Measurements from ENCODE around the gene MIB1. TPM values are rescaled to one million over a fixed set of nuclear protein-coding genes. Genes with fewer than 3 reads are reported as not detected.

Gene MIB1
- total RNA-seq, 2 experiments from 2014 or later = 13.6 to 15.3 TPM

DNA sequence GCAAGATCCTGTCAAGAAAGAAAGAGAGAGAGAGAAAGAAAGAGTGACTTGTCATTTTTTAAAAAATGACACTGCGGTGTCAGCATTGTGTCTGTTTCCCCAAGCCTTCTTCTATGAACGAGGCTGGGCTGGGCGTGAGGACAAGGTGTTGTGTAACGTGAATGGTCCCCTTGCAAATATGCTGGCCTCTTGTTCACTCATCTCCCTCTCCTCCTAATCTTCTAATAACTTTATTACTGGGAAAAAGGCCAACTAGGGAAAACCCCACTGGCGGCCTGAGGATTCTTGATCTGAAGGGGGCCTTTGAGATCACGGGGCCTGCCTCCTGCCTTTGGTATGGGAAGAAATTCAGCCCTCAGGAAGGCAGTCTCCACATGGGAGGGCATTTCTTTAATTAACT lies 163.1 kb downstream of the MIB1 start:
- TF ChIP-seq, protein P1, sequence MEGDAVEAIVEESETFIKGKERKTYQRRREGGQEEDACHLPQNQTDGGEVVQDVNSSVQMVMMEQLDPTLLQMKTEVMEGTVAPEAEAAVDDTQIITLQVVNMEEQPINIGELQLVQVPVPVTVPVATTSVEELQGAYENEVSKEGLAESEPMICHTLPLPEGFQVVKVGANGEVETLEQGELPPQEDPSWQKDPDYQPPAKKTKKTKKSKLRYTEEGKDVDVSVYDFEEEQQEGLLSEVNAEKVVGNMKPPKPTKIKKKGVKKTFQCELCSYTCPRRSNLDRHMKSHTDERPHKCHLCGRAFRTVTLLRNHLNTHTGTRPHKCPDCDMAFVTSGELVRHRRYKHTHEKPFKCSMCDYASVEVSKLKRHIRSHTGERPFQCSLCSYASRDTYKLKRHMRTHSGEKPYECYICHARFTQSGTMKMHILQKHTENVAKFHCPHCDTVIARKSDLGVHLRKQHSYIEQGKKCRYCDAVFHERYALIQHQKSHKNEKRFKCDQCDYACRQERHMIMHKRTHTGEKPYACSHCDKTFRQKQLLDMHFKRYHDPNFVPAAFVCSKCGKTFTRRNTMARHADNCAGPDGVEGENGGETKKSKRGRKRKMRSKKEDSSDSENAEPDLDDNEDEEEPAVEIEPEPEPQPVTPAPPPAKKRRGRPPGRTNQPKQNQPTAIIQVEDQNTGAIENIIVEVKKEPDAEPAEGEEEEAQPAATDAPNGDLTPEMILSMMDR (IDR thresholded peaks at IDR 0.05) = no peak
- Histone ChIP-seq H3K27me3 (ENCODE audit: control insufficient read depth in 1 of 2, insufficient read depth in 2 of 2, low read length in 2 of 2) (peaks cover 0 to 6% of the 10 kb centered on the region in 2 experiments), H3K4me1 (ENCODE audit: insufficient read depth, low read length) (no peaks in the 10 kb centered on the region), H3K4me3 (ENCODE audit: low read length) (no peak overlapping the region), H3K36me3 (ENCODE audit: insufficient read depth, low read length) (no peaks in the 10 kb centered on the region), H3K27ac (ENCODE audit: low read depth in 1 of 2, low read length in 2 of 2) (no peak overlapping the region), H3K9me3 (ENCODE audit: control insufficient read depth in 1 of 2, insufficient read depth in 1 of 2, low read length in 2 of 2) (no peaks in the 10 kb centered on the region)
- H3K4me1 Mint-ChIP-seq (ENCODE audit: low read depth) = no peaks in the 10 kb centered on the region
- no peaks in the 10 kb centered on the region for H3K36me3 Mint-ChIP-seq (ENCODE audit: low read depth)
- POLR2A ChIA-PET = no interaction called here
- peaks cover 32% of the 10 kb centered on the region for H3K27me3 Mint-ChIP-seq
- H3K27ac Mint-ChIP-seq = no peak overlapping the region
- H3K4me3 Mint-ChIP-seq = no peak overlapping the region
- ATAC-seq (ENCODE audit: poor library complexity) (no peak), DNase-seq (no peak)
- intact Hi-C loops (cut with DNase I, micrococcal nuclease) = no loop called here
- CTCF ChIA-PET = no interaction called here
- no peaks in the 10 kb centered on the region for H3K9me3 Mint-ChIP-seq

DNA sequence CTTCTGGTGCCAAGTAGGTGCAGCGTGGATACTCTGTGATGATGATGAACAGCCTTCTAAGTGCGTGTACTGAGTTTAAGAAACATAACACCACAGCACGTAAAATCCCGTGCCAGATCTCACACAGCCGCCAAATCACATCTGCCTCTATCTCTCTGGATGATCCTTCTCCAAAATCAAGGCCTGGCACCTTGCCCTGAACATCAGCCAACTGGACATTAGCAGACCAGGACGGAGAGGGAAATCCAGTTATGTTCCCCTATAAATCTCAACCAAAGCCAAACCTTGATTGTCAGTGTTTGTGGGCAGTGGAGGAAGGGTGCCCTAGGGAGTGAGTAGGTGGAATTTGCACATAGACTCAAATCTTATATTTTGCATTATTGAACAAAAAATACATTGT lies 164.3 kb downstream of the MIB1 start:
- ChIA-PET CTCF (no interaction called here), POLR2A (no interaction called here)
- DNase-seq (no peak), ATAC-seq (ENCODE audit: poor library complexity) (no peak)
- no peak overlapping the region for H3K27ac ChIP-seq (ENCODE audit: low read depth in 1 of 2, low read length in 2 of 2)
- no peaks in the 10 kb centered on the region for H3K9me3 ChIP-seq (ENCODE audit: control insufficient read depth in 1 of 2, insufficient read depth in 1 of 2, low read length in 2 of 2)
- no peak overlapping the region for H3K27ac Mint-ChIP-seq
- no peaks in the 10 kb centered on the region for H3K36me3 Mint-ChIP-seq (ENCODE audit: low read depth)
- H3K36me3 ChIP-seq (ENCODE audit: insufficient read depth, low read length) = no peaks in the 10 kb centered on the region
- peaks cover 0 to 6% of the 10 kb centered on the region in 2 experiments for H3K27me3 ChIP-seq (ENCODE audit: control insufficient read depth in 1 of 2, insufficient read depth in 2 of 2, low read length in 2 of 2)
- H3K4me1 Mint-ChIP-seq (ENCODE audit: low read depth) = no peaks in the 10 kb centered on the region
- H3K9me3 Mint-ChIP-seq = no peaks in the 10 kb centered on the region
- no peaks in the 10 kb centered on the region for H3K4me1 ChIP-seq (ENCODE audit: insufficient read depth, low read length)
- no peak overlapping the region for H3K4me3 Mint-ChIP-seq
- intact Hi-C loops (cut with DNase I, micrococcal nuclease) = no loop called here
- TF ChIP-seq, protein P1 (IDR thresholded peaks at IDR 0.05) = no peak
- no peak overlapping the region for H3K4me3 ChIP-seq (ENCODE audit: low read length)
- H3K27me3 Mint-ChIP-seq = peaks cover 29% of the 10 kb centered on the region

DNA sequence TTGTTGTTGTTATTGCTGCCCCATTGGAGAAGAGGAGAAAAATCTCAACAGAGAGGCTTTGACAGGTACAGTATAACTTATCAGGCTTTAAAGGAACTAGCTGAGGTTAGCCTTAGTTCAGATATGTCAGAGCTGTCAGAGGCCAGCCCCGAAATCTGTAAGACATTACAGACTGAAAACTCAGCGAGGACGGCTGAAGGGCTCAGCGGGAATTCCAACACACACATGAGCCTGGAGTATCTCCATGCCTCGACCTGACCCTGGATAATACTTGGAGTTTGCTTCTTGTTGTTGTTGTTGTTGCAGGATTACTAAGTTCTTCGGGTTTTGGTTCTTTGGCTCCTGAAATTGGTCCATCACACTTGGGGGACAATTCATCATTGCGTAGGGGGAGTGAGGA lies 166.9 kb downstream of the MIB1 start:
- DNase-seq (no peak), ATAC-seq (ENCODE audit: poor library complexity) (no peak)
- H3K4me1 ChIP-seq (ENCODE audit: insufficient read depth, low read length) = no peaks in the 10 kb centered on the region
- Mint-ChIP-seq H3K4me3 (no peak overlapping the region), H3K27me3 (peaks cover 30% of the 10 kb centered on the region), H3K4me1 (ENCODE audit: low read depth) (no peaks in the 10 kb centered on the region), H3K36me3 (ENCODE audit: low read depth) (no peaks in the 10 kb centered on the region), H3K9me3 (no peaks in the 10 kb centered on the region), H3K27ac (no peak overlapping the region)
- no peak overlapping the region for H3K27ac ChIP-seq (ENCODE audit: low read depth in 1 of 2, low read length in 2 of 2)
- peaks cover 3 to 5% of the 10 kb centered on the region in 2 experiments for H3K27me3 ChIP-seq (ENCODE audit: control insufficient read depth in 1 of 2, insufficient read depth in 2 of 2, low read length in 2 of 2)
- no peak overlapping the region for H3K4me3 ChIP-seq (ENCODE audit: low read length)
- POLR2A ChIA-PET = no interaction called here
- no peaks in the 10 kb centered on the region for H3K36me3 ChIP-seq (ENCODE audit: insufficient read depth, low read length)
- CTCF ChIA-PET = no interaction called here
- H3K9me3 ChIP-seq (ENCODE audit: control insufficient read depth in 1 of 2, insufficient read depth in 1 of 2, low read length in 2 of 2) = no peaks in the 10 kb centered on the region
- TF ChIP-seq, protein P1 (IDR thresholded peaks at IDR 0.05) = no peak
- intact Hi-C loops (cut with DNase I, micrococcal nuclease) = no loop called here
